HG03280 (cell line): Measurements from ENCODE around the gene MYL10.
"Not testable (repeated sequence)": the region's sequence is repeated elsewhere in the genome, so short reads cannot be mapped to it uniquely, and the experiment has no call there.

Experiments used
- ATAC-seq: cut with Tn5 transposase; IDR thresholded peaks from one replicate; pipeline ENCODE4 v1.9.1; 2021; ENCODE audit warnings: mild to moderate bottlenecking, moderate library complexity; ENCODE audit not compliant: unreplicated experiment

Gene MYL10

DNA sequence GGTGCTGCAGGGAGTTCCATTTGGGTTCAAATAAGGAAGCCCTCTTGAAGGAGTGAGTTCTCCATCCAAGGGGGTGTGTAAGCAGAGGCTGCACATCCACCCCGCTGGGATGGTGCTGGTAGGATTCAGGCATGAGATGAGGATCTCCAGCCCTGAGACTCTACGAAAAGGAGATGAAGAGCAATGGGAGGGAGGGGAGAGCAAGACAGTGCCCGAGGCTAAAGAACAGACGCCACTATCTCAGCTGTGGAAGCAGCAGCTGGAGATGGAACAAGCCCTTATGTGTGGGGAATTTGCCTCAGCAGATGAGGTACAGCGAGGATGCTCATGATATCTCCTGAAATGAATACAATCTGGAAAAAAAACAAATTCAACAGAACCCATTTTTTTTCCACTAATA is 28.1 kb upstream of the MYL10 start:
- ATAC-seq = no peak

DNA sequence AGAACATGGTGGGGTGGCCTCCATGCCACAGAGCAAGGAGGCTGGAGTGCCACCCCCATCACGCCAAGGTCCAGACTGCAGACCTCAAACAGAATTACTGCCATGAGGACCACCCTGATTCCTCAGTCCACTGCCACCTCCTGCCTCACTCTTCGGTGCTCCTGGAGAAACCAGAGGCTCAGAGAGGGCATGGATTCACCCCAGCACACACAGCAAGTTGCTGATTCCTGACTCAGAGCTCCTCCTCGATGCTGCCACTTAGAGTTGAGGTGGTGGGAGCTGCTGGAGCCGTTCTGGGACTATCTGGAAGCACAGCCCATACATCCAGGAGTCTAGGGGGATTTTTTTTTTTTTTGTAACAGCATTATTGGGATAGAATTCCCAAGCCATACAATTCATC is 22.0 kb upstream of the MYL10 start:
- no peak for ATAC-seq

DNA sequence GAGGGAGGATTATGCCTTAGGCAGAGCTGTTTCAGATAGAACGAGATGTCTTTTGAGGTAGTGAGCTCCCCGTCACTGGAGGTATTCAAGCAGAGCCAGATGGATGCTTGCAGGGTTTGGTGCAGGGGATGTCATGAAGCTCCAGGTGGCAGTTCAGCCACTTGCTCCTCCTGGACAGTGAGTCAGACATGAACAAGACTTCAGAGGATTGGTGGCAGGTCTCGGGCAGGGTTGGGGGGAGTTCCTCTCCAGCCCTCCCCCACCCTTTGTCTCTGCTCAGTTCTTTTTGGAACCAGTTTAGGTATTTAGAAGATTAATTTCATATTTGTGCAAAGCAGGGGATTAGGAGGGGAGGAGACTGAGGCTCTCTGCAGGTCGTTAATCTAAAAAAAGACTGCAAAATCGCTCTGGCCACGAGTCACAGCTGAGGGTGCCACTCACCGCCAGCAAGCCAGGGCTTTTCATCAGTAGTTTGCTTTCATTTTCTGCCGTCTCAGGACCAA is 21.5 kb upstream of the MYL10 start:
- no peak for ATAC-seq

DNA sequence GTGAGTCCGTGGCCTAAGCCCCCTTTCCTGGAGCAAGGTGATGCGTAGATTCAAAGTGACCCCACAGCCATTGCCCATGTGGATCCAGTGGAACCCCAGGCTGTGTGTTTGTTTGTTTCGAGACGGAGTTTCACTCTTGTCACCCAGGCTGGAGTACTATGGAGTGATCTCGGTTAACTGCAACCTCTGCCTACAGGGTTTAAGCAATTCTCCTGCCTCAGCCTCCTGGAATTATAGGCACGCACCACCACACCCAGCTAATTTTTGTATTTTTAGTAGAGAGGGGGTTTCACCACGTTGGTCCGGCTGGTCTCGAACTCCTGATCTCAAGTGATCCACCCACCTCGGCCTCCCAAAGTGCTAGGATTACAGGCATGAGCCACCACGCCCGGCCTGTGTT is 18.8 kb upstream of the MYL10 start:
- ATAC-seq = not testable (repeated sequence)

DNA sequence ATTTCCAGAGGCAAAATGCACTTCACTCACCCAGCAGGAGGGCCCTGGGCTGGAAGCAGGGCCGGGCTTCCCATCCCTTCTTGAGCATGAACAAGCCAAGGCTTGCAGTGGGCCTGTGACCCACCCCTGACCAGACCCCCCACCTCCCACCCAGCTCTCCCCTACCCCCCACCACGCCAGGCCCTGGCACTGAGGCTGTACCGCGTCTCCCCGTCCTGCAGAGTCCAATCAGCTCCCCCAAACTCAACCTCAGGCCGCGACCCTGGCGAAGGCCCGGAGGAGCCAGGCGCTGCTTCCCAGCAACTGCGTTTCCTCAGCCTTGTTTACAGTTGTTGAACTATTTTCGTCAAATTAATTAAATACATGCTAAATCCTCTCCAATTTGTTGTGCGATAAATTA is 16.9 kb upstream of the MYL10 start:
- no peak for ATAC-seq

DNA sequence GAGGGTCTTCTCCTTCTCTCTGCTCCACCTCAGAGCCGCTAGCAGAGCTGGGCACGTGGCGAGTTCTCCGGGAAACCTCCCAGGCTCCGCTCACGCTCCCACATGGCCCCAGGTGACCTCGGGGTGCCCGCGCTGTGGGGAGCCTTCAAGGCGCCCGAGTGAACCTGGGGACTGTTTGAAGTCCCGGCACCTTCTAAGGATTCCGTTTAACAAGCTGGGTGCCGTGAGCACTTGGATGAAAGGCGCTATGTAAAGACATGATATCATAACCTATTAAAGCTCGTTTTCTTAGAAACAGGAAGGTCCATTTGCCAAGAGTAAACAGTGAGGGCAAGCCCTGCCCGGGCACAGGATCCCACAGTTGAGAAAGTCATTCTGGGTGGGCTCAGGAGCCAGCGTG is 15.8 kb upstream of the MYL10 start:
- ATAC-seq = no peak

DNA sequence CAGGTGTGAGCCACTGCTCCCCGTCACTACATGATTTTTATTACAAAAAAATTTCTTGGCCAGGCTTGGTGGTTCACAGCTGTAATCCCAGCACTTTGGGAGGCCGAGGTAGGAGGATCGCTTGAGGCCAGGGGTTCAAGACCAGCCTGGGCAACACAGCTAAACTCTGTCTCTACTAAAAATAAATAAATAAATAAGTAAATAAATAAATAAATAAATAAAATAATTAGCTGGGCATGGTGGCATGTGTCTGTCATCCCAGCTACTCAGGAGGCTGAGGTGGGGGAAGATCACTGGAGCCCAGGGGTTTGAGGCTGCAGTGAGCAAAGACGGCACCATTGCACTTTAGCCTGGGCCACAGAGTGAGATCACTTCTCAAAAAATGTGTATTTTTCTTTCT is 10.0 kb upstream of the MYL10 start:
- not testable (repeated sequence) for ATAC-seq

DNA sequence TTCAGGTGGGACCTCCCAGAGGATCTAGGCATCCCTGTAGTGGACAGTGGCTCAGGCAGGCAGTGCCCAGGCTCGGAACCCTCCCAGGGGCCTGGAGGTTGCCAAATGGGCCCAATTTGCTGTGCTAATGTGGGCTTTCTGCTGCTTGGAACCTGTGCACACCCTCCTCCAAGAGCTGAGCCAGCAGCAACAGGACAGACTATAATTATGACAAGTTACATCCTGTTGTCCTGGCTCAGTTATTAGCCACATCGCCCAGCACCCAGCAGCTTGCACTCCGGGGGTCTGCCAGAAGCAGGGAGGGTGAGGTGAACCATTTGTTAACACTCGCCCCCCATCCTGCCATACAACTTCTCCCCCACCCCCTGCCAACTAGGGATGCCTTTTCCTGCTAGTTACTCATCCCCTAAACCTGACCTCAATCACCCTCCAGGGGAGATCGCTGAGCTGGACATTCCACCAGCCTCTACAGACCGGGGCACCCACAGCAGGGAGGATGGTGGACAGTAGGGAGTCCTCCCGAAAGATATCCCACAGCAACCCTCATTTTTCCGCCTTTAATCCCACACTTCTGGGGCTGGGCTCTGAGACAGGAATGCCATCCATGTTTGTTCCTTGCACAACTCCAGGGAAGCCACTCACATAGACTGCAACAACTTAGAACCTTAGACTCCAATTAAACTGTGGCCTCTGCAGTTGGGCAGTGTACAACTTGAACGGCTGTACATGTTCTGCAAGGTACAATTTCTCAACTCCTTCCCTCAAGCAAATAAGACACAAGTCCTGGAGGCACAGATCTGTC is 7.9 kb upstream of the MYL10 start:
- ATAC-seq = no peak

DNA sequence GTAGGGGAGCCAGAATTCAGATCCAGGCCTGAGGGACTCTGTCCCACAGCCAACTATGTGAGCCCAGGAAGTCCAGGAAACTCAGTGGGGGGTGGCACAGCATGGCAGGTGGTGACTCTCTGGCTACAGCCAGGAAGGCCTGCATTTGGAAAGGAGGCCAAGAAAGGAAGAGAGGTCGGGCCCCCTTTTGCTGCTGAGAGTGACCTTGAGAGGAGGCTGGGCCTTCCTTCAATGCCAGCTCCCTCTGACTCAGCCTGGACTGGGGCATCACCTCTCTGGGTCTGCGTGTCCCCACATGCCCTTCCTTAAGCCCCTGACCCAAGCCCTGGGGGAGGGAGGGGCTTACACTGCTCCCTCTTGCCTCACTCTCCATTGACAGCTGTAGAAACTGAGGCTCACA is 6.4 kb upstream of the MYL10 start:
- ATAC-seq = no peak

DNA sequence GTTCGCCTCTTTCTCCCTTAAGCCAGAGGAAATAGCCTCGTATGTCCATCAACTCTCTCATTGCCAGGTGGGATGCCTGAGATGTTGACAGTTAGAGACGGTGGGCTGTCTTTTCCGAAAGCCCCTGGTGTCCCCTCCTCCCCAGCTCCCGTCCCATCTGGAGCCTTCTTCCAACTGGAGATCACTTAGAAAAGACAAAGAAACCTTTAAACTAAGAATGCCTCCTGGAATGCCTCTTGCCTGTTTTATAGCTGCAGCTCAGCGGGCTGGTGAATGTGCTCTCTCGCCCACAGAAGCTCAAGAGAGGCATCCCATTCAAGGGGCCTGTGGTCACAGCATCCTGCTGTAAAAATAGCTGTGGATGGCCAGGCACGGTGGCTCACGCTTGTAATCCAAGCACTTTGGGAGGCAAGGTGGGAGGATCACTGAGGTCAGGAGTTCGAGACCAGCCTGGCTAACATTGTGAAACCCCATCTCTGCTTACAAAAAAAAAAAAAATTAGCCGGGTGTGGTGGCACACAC is 5.2 kb upstream of the MYL10 start:
- no peak for ATAC-seq

DNA sequence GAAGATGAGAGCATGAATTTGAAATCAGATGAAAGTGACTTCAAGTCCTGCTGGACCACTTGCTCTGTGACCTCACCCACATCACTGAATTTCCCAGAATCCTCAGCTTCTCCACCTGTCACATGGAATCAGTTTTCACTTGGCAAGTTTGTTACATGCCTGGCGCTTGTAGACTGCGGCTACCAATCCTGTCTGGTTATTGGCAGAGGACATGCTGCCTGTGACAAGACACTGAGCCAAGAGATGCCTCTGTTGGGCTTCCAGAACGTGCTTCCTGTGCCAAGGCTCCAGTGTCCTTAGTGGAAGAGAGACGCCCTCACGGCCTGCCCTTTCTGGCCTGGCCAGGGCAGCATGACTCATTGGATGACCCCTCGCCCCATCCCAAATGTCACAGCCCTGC is 4.4 kb upstream of the MYL10 start:
- no peak for ATAC-seq

DNA sequence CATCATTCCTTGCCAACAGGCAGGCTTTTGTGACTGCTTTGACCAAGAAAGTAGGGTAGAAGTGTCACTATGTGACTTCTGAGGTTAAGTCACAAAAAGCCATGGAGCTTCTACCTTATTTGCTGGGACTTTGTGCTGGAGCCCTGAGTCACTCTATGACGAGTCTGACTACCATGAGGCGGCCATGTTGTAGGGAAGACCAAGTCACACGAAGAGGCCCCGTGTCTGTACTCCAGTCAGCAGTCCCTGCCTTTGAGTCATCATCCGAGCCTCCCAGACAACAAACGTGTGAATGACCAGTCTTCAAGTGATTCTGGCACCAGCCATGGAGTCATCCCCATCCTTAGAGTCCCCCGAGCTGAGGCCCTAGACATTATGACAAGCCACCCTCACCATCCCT is 3.5 kb upstream of the MYL10 start:
- no peak for ATAC-seq

DNA sequence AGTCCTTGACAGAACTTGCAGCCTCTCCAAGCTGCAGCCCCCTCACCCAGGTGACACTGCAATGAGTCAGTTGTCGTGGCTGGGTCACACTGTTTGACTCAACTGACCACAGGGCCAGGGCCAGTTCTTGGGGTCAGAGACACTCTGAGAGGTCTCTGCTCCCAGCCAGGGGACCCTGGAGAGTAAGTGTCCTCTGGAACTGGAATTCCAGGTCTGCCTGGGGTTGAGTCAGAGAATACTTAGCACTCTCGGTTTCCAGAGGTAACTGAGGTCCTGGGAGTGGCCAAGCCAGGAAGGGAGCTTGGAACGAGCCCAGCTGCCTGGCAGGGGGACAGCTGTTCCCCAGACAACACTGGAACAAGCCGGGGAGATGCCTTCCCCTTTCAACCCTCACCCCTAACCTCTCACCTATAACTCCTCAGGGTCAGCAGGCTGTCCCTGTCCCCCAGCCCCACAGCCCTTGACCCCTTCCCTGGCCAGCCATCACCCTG is 2.2 kb upstream of the MYL10 start:
- ATAC-seq = no peak

DNA sequence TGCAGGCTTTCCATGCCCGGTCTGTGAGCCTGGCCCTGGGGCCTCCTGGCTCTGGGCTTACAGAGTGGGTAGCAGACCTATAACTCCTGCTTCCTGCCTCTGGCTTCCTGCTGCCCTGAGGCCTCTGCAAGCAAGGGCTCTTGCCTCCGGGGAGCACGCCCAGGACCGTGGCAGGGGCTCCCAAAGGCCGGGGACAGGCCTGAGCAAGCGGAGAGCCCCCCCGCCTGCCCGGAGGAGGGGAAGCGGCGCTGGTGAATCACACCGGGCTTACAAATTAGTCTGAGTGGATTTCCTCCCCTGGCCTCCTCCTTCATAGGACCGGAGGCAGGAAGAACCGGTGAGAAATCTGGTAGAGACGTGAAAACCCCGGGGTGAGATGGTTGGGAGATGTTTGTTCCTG is 1.5 kb upstream of the MYL10 start:
- no peak for ATAC-seq

DNA sequence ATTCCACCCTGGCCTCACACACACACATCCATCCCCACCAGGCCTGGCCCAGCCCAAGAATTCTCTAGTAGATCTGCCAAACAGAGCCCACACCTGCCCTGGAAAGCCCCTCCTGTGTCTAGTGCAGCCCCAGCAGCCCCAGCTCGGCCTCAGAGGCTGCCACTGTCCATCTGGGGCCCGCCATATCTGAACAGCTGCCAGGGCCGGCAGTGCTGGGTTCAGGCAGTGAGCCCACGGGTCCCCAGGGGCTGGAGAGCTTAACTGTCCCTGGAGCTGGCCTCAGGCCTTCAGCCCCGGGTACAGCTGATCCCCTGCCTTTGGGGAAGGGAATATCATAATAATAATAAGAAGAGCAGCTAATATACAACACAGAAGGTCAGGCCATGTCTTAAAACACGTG is 574 bp downstream of the MYL10 start:
- no peak for ATAC-seq

DNA sequence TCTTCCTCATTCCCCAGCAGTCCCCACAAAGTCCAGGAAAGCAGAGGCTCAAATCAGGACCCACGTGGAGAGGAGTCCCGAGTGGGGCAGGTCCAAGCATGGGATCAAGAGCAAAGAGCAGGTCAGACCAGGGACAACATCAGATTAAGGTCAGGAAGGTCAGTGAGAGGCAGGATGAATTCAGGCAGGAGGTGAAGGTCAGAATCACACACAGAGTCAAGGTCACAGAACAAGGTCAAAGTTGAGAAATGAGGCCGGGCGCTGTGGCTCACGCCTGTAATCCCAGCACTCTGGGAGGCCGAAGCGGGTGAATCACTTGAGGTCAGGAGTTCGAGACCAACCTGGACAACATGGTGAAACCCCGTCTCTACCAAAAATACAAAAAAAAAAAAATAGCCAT is 2.3 kb downstream of the MYL10 start:
- ATAC-seq = no peak

DNA sequence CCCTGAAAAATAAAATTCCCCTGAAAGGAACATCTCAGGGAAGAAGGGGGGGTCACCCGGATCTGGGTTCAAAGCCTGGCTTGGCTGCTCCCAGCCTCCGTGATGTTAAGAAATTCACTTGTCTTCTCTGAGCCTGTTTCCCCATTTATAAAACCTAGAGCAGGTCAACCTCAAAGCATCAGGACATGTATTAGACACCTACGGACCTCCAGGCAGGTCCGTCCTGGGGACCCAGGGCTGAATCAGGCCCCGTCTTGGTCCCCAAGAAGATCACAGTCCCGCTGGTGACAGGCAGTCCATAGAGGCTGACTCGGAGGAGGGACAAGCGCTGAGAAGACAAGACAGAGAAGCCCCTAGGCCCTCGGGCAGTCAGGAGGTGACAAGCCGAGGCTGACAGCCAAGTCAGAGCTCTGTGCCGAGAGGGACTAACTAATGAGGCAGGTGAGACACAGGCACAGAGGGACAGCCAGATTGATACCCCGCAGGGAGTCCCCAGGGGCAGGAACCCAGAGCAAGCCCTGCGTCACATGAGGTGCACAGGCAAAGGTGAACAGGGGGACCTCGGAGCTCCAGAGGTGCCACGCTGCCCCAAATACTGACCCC is 2.9 kb downstream of the MYL10 start:
- no peak for ATAC-seq

DNA sequence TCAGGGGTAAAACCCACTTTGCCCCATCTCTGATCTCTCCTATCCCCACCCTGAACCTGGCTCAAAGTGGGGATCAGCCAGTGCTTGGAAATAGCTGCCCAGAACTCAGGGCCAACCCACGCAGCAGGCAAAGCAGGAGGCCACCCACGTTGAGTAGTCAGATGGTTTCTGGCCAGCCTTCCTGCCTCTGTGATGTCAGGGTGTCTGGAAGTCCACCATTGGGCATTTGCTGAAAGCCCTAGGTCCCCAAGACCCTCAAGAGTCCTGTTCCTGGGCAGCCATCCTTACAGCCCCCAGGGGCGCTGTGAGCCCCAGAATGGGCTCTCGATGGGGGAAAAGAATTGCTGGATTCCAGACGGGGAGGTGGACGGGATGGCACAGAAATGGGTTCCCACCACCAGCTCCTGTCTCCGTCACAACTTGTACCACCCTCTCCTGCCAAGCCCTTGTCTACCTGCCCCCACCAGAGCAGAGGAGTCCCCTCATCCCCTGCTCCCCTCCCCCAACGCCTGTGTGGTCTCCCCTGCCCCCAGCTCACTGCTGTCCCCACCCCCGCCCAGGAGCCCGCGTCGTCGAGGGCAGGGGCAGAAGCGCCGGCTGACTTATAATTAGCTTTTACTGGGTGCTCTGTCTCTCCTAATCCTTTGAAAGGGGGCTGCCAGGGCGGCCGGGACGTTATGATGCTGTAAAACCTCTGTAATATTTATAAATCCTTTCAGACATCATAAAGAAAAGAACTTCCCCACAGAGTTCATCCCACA is 3.9 kb downstream of the MYL10 start:
- ATAC-seq = no peak

DNA sequence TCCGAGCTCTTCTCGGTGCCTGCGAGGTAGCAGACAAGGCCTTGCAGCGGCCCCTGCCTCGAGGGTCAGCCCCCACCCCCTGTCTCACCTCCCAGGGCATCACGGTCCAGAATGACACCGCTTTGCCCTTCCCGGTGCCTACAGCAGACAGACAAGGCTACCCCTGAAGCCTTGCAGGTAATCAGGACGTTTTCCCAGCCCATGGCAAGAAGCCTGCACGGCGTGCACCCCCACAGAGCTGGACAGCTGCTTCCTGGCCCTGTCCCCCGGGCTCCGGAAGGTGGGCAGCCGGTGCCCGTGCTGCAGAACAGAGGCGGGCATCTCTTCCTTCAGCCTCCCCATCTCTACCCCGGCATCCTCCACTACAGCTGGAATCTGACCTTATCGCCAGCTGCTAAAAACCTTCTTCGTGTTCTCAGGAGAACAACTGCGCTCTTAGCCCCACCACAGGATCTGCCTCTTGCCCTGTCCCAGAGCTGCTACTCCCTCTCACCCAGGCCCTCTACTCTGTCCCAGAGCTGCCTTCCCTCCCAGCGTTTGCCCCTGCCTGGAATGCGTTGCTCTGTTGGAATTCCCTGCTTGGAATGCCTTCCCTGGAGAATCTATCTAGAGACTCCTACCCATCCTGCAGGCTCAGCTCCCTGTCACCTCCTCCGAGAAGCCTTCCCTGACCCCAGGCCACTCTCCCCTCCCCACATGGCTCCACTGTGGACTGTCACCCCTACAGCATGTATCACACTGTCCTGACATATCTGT is 4.7 kb downstream of the MYL10 start:
- ATAC-seq = no peak

DNA sequence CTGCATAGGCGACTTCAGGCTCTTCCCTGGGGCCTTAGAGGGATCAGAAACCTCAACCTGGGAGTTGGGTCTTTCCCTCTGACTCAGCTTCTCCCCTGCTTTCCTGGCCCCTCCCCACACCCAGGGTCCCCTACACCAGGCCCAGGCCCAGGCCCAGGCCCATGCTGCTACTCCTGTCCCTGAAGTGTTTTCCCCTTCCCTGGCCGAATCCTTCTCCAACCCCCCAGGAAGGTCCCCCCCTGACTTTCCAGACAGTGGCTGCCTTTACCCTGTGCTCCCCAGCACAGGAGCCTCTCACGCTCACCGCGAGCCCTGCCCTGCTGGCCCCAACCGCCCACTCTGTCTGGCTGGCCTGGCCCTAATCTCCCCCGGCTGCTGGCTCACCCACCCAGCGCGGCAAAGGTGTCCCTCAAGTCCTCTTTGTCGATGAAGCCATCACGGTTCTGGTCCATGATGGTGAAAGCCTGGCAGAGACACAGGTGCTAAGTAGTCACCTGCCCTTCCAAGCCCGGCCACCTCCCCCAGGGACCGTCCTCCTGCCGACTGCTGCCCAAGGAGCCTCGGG is 6.4 kb downstream of the MYL10 start:
- ATAC-seq = no peak
